ENCODE data around the gene USO1. TPM values are rescaled to one million over a fixed set of nuclear protein-coding genes. Genes with fewer than 3 reads are reported as not detected.
"Not testable (repeated sequence)": the region's sequence is repeated elsewhere in the genome, so short reads cannot be mapped to it uniquely, and the experiment has no call there.

The USO1 gene
- total and polyA plus RNA-seq, 9 donors: 50.7 to 91.3 (median 70.8) TPM

GRCh38 chr4:75723163-75724065, 963 bp upstream of the USO1 start:
- no peak for TF ChIP-seq POLR2A (IDR thresholded peaks at IDR 0.05)
- no peak for TF ChIP-seq CTCF (IDR thresholded peaks at IDR 0.05)
- no peak for TF ChIP-seq EP300 (IDR thresholded peaks at IDR 0.05)
- no peaks in the 10 kb centered on the region for H3K27me3 ChIP-seq
- peaks cover 4% of the 10 kb centered on the region for H3K4me1 ChIP-seq (ENCODE audit: insufficient read depth)
- no peaks in the 10 kb centered on the region for H3K36me3 ChIP-seq
- DNase-seq: no peak
- intact Hi-C loops (cut with DNase I): loop anchor here (1.0 to 10.0 kb wide), 4 partner anchors 46 to 51 kb away; partner anchors contain the start of gene G3BP2 (in 3 of the 4)
- no peaks in the 10 kb centered on the region for H3K9me3 ChIP-seq
- H3K4me3 ChIP-seq: peak overlapping the region; percentile 77
- peak overlapping the region; percentile 31 to 97 for H3K27ac ChIP-seq
- 0 to 1% (median 1%) methylated on average over 6 of the region's 6 CpGs for WGBS, 3 donors

- no peaks in the 10 kb centered on the region for H3K27me3 ChIP-seq
- peak overlapping the region; percentile 77 for H3K4me3 ChIP-seq
- 0 to 1% (median 0%) methylated on average over 50 of the region's 50 CpGs for WGBS, 3 donors
- intact Hi-C loops (cut with DNase I): loop anchor here (1.0 to 10.0 kb wide), 4 partner anchors 48 to 52 kb away; partner anchors contain the start of gene G3BP2 (in 3 of the 4)
- peaks cover 9% of the 10 kb centered on the region for H3K4me1 ChIP-seq (ENCODE audit: insufficient read depth)
- peak; percentile 74 to 85 (median 77) for DNase-seq
- H3K36me3 ChIP-seq: no peaks in the 10 kb centered on the region
- no peaks in the 10 kb centered on the region for H3K9me3 ChIP-seq
- TF ChIP-seq POLR2A (IDR thresholded peaks at IDR 0.05) (no peak), CTCF (IDR thresholded peaks at IDR 0.05) (no peak), EP300 (IDR thresholded peaks at IDR 0.05) (no peak)
- H3K27ac ChIP-seq: peak overlapping the region; percentile 94 to 97
These were observed 719 bp downstream of the USO1 start for GRCh38 chr4:75724867-75725724.

GRCh38 chr4:75725942-75726538, 1.7 kb downstream of the USO1 start:
- H3K4me1 ChIP-seq (ENCODE audit: insufficient read depth); H3K9me3 ChIP-seq; DNase-seq; H3K27me3 ChIP-seq; H3K36me3 ChIP-seq: not testable (repeated sequence)
- peak overlapping the region; percentile 77 for H3K4me3 ChIP-seq
- WGBS, 3 donors: 48 to 60% (median 58%) methylated on average over 20 of the region's 20 CpGs
- H3K27ac ChIP-seq: peak overlapping the region in 1 of 2 donors; percentile 97
- intact Hi-C loops (cut with DNase I): loop anchor here in 2 of 4 donors (2.0 to 10.0 kb wide), 2 partner anchors 51 to 53 kb away; partner anchors contain the start of gene G3BP2 (in 2 of the 2)

- WGBS, 3 donors: 42 to 48% (median 45%) methylated on average over 3 of the region's 3 CpGs
- Histone ChIP-seq H3K27me3 (no peaks in the 10 kb centered on the region), H3K27ac (peak overlapping the region in 1 of 2 donors; percentile 0), H3K36me3 (no peaks in the 10 kb centered on the region), H3K4me1 (ENCODE audit: insufficient read depth) (peaks cover 9% of the 10 kb centered on the region), H3K9me3 (no peaks in the 10 kb centered on the region), H3K4me3 (no peak overlapping the region)
- no peak for DNase-seq
- TF ChIP-seq POLR2A (IDR thresholded peaks at IDR 0.05) (no peak), EP300 (IDR thresholded peaks at IDR 0.05) (no peak), CTCF (IDR thresholded peaks at IDR 0.05) (no peak)
- intact Hi-C loops (cut with DNase I): loop anchor here in 1 of 4 donors (10.0 kb wide), 1 partner anchor 52 kb away; the partner anchor contains the start of gene G3BP2
These were observed 2.2 kb downstream of the USO1 start for GRCh38 chr4:75726577-75726976.
